HEK293 (cell line): Measurements from ENCODE around the gene P4HA2.

Experiments used
- CTCF ChIA-PET: fragments of 350-600 bp; formaldehyde crosslinking; extraction: SDS; loops from one replicate; lab custom pipeline; 2021; ENCODE audit warnings: antibody characterized with exemption; lab: Yijun Ruan, JAX
- POLR2A ChIA-PET: fragments of 300-600 bp; formaldehyde crosslinking; extraction: SDS; loops from one replicate; lab custom pipeline; 2020; ENCODE audit warnings: antibody characterized with exemption, inconsistent platforms; lab: Yijun Ruan, JAX
- H3K27ac ChIP-seq: fragments of 200-500 bp; sonication (Bioruptor generic); 2 replicates; pipeline ENCODE4 v1.5.1; 2014; ENCODE audit warnings: low read depth, low read length, control low read depth, inconsistent platforms; ENCODE audit errors: extremely low read depth
- H3K36me3 ChIP-seq, 2 experiments: fragments of 200-500 bp in 1 of 2; sonication (Bioruptor generic) in 1 of 2; 1 replicate in 1 of 2; 2 replicates in 1 of 2; pipeline ENCODE4 v1.5.1; 2014 to 2017; ENCODE audit warnings: inconsistent platforms in 2 of 2, low read length in 2 of 2; ENCODE audit not compliant: control insufficient read depth in 2 of 2, insufficient read depth in 1 of 2
- H3K4me1 ChIP-seq: fragments of 200-500 bp; sonication (Bioruptor generic); 2 replicates; pipeline ENCODE4 v1.5.1; 2014; ENCODE audit warnings: mild to moderate bottlenecking, low read length, inconsistent platforms; ENCODE audit not compliant: control insufficient read depth, insufficient read depth
- H3K4me3 ChIP-seq: 2 replicates; pipeline ENCODE4 v1.5.1; 2011; ENCODE audit warnings: low read depth, mild to moderate bottlenecking, control low read depth, low read length, moderate library complexity
- H3K9me3 ChIP-seq: fragments of 200-500 bp; sonication (Bioruptor generic); 2 replicates; pipeline ENCODE4 v1.5.1; 2014; ENCODE audit warnings: low read depth, low read length, inconsistent platforms; ENCODE audit not compliant: control insufficient read depth, insufficient read depth
- CTCF ChIP-seq: fragments of 450-650 bp; formaldehyde crosslinking; IDR thresholded peaks from 2 replicates; pipeline ENCODE4 v1.5.1; 2016; ENCODE audit warnings: missing biosample characterization, missing genetic modification characterization
- EGR2 ChIP-seq: fragments of 450-650 bp; formaldehyde crosslinking; IDR thresholded peaks from 2 replicates; pipeline ENCODE4 v1.5.1; 2016; ENCODE audit warnings: low read depth, missing biosample characterization, missing genetic modification characterization
- GLIS1 ChIP-seq: fragments of 450-650 bp; formaldehyde crosslinking; IDR thresholded peaks from 2 replicates; pipeline ENCODE4 v1.5.1; 2016; ENCODE audit warnings: missing biosample characterization, missing genetic modification characterization
- GLIS2 ChIP-seq: fragments of 450-650 bp; formaldehyde crosslinking; IDR thresholded peaks from 2 replicates; pipeline ENCODE4 v1.5.1; 2016; ENCODE audit warnings: missing biosample characterization, missing genetic modification characterization
- KLF9 ChIP-seq: fragments of 450-650 bp; formaldehyde crosslinking; IDR thresholded peaks from 2 replicates; pipeline ENCODE4 v1.5.1; 2016; ENCODE audit warnings: missing biosample characterization, missing genetic modification characterization, low read depth
- MZF1 ChIP-seq: fragments of 450-650 bp; formaldehyde crosslinking; IDR thresholded peaks from 2 replicates; pipeline ENCODE4 v1.5.1; 2017; ENCODE audit warnings: missing biosample characterization, missing genetic modification characterization, borderline replicate concordance
- PATZ1 ChIP-seq: fragments of 450-650 bp; formaldehyde crosslinking; IDR thresholded peaks from 2 replicates; pipeline ENCODE4 v1.5.1; 2016; ENCODE audit warnings: missing biosample characterization, missing genetic modification characterization
- RBAK ChIP-seq: fragments of 450-650 bp; formaldehyde crosslinking; IDR thresholded peaks from 2 replicates; pipeline ENCODE4 v1.5.1; 2016; ENCODE audit warnings: missing biosample characterization, missing genetic modification characterization
- SCRT2 ChIP-seq: fragments of 450-650 bp; formaldehyde crosslinking; IDR thresholded peaks from 2 replicates; pipeline ENCODE4 v1.5.1; 2016; ENCODE audit warnings: missing biosample characterization, missing genetic modification characterization
- ZBTB21 ChIP-seq: fragments of 450-650 bp; formaldehyde crosslinking; IDR thresholded peaks from 2 replicates; pipeline ENCODE4 v1.5.1; 2017; ENCODE audit warnings: missing biosample characterization, missing genetic modification characterization
- ZFHX2 ChIP-seq: fragments of 450-650 bp; formaldehyde crosslinking; conservative IDR thresholded peaks from 2 replicates; pipeline ENCODE4 v1.5.1; 2016; ENCODE audit warnings: missing biosample characterization, missing genetic modification characterization
- ZFP69B ChIP-seq: fragments of 450-650 bp; formaldehyde crosslinking; IDR thresholded peaks from 2 replicates; pipeline ENCODE4 v1.5.1; 2016; ENCODE audit warnings: missing biosample characterization, missing genetic modification characterization
- ZIC2 ChIP-seq: fragments of 450-650 bp; formaldehyde crosslinking; IDR thresholded peaks from 2 replicates; pipeline ENCODE4 v1.5.1; 2016; ENCODE audit warnings: missing biosample characterization, missing genetic modification characterization
- ZNF248 ChIP-seq: fragments of 450-650 bp; formaldehyde crosslinking; IDR thresholded peaks from 2 replicates; pipeline ENCODE4 v1.5.1; 2017; ENCODE audit warnings: missing biosample characterization, missing genetic modification characterization
- ZNF280C ChIP-seq: fragments of 450-650 bp; formaldehyde crosslinking; IDR thresholded peaks from 2 replicates; pipeline ENCODE4 v1.5.1; 2016; ENCODE audit warnings: missing biosample characterization, missing genetic modification characterization
- ZNF362 ChIP-seq: fragments of 450-650 bp; formaldehyde crosslinking; IDR thresholded peaks from 2 replicates; pipeline ENCODE4 v1.5.1; 2016; ENCODE audit warnings: missing biosample characterization, missing genetic modification characterization
- ZNF398 ChIP-seq: fragments of 450-650 bp; formaldehyde crosslinking; IDR thresholded peaks from 2 replicates; pipeline ENCODE4 v1.5.1; 2017; ENCODE audit warnings: missing biosample characterization, missing genetic modification characterization
- ZNF596 ChIP-seq: fragments of 450-650 bp; IDR thresholded peaks from 2 replicates; pipeline ENCODE4 v1.5.0; 2018; ENCODE audit warnings: missing biosample characterization, mild to moderate bottlenecking, missing genetic modification characterization, moderate library complexity
- TF ChIP-seq, protein P1 (sequence below): fragments of 450-650 bp; formaldehyde crosslinking; IDR thresholded peaks from 2 replicates; pipeline ENCODE4 v1.5.1; 2016; ENCODE audit warnings: missing biosample characterization, missing genetic modification characterization
- TF ChIP-seq, protein P2 (sequence below): fragments of 450-650 bp; formaldehyde crosslinking; conservative IDR thresholded peaks from 2 replicates; pipeline ENCODE4 v1.5.1; 2016; ENCODE audit warnings: low read depth, missing biosample characterization, missing genetic modification characterization

P4HA2 gene

DNA sequence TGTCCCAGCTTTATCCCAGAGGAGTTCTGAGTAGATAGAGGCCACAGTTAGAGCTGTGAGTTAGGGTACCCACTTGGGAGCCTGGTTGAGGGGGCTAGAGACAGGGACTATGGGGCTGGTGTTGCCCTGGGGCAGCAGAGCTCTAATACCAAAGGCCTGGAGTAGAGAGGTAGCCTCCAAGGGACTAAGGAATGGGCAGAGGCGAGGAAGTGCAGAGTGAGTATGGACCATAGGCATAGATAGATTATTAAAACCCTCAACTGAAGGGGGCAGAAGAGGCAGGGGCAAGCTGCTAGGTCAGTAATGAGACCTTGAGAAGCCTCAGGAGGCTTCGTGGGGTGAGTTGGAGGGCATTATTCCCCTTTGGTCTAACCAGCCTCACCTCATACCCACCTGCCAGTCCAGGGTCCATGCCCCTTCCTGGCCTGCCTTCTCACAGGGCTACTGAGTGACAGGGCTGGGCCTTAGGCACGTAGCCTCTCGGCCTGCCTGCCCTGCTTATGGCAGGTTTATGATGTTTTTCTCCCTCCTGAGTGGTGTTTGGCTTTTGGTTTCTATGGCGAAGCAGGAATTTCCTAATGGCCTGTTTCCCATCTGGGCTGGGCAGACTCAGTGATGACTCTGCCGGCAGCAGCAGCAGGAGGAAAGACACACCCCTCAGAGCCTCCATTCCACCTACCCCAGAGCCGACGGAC lies 37.8 kb upstream of the P4HA2 start (continued):
- no peak for TF ChIP-seq CTCF (tag by site-specific recombination)
- no peak for TF ChIP-seq ZNF596 (tag by site-specific recombination)
- TF ChIP-seq RBAK (tag by site-specific recombination): no peak
- TF ChIP-seq PATZ1 (tag by site-specific recombination): no peak
- no peak for TF ChIP-seq ZNF280C

- no peak overlapping the region for H3K4me3 ChIP-seq
- ChIA-PET CTCF (interaction anchor here (0.7 to 1.7 kb wide), 5 partner anchors 8 to 29 kb away, joined by 3 to 5 read pairs (median 4); no protein-coding TSS in a partner anchor), POLR2A (interaction anchor here (1.0 kb wide), 1 partner anchor 29 kb away, joined by 3 read pairs; no protein-coding TSS in a partner anchor)
- no peaks in the 10 kb centered on the region for H3K9me3 ChIP-seq
- H3K36me3 ChIP-seq: no peaks in the 10 kb centered on the region
- H3K27ac ChIP-seq: no peak overlapping the region
- no peaks in the 10 kb centered on the region; the same call in 1 of the 2 replicates for H3K4me1 ChIP-seq
- TF ChIP-seq MZF1 (tag by site-specific recombination) (no peak), ZFHX2 (peak; percentile 98), KLF9 (peak; percentile 33), GLIS2 (0 out of 2 replicates have a peak, but pooled peaks have one; percentile 26), GLIS1 (tag by site-specific recombination) (peak; percentile 16), ZNF248 (no peak), ZFP69B (no peak), ZBTB21 (no peak), ZNF362 (tag by site-specific recombination) (no peak), SCRT2 (tag by site-specific recombination) (peak; percentile 82), ZNF398 (peak; percentile 40; the same call in 1 of the 2 replicates), ZIC2 (tag by site-specific recombination) (peak; percentile 87), EGR2 (peak; percentile 94)
- TF ChIP-seq, protein P1, sequence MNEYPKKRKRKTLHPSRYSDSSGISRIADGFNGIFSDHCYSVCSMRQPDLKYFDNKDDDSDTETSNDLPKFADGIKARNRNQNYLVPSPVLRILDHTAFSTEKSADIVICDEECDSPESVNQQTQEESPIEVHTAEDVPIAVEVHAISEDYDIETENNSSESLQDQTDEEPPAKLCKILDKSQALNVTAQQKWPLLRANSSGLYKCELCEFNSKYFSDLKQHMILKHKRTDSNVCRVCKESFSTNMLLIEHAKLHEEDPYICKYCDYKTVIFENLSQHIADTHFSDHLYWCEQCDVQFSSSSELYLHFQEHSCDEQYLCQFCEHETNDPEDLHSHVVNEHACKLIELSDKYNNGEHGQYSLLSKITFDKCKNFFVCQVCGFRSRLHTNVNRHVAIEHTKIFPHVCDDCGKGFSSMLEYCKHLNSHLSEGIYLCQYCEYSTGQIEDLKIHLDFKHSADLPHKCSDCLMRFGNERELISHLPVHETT: no peak
- TF ChIP-seq, protein P2, sequence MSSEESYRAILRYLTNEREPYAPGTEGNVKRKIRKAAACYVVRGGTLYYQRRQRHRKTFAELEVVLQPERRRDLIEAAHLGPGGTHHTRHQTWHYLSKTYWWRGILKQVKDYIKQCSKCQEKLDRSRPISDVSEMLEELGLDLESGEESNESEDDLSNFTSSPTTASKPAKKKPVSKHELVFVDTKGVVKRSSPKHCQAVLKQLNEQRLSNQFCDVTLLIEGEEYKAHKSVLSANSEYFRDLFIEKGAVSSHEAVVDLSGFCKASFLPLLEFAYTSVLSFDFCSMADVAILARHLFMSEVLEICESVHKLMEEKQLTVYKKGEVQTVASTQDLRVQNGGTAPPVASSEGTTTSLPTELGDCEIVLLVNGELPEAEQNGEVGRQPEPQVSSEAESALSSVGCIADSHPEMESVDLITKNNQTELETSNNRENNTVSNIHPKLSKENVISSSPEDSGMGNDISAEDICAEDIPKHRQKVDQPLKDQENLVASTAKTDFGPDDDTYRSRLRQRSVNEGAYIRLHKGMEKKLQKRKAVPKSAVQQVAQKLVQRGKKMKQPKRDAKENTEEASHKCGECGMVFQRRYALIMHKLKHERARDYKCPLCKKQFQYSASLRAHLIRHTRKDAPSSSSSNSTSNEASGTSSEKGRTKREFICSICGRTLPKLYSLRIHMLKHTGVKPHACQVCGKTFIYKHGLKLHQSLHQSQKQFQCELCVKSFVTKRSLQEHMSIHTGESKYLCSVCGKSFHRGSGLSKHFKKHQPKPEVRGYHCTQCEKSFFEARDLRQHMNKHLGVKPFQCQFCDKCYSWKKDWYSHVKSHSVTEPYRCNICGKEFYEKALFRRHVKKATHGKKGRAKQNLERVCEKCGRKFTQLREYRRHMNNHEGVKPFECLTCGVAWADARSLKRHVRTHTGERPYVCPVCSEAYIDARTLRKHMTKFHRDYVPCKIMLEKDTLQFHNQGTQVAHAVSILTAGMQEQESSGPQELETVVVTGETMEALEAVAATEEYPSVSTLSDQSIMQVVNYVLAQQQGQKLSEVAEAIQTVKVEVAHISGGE (tag by site-specific recombination): no peak
Observed at GRCh38 chr5:132264546-132265335, 37.1 kb upstream of the P4HA2 start.
